GM12878 (cell line): ENCODE measurements around the gene RRAD. TPM values are rescaled to one million over a fixed set of nuclear protein-coding genes. Genes with fewer than 3 reads are reported as not detected.

Experiments used
- polyA plus RNA-seq, 11 experiments: library from polyadenylated mRNA; depleted of rRNA in 4 of 11; unstranded in 6 of 11; stranded (reverse) in 5 of 11; fragments of >200 nt; fragmentation: Nextera tagmentation in 4 of 11; fragmentation: Illumina TruSeq in 1 of 11; extraction: Ambion mirVana in 4 of 11; extraction: Trizol in 1 of 11; gene quantifications; 1 replicate in 1 of 11; 2 replicates in 10 of 11; pipeline versions ENCODE4 v1.2.1 to v1.2.3, GENCODE V29; 2011 to 2016; ENCODE audit warnings: inconsistent platforms in 2 of 11, missing spikeins in 2 of 11, low read depth in 1 of 11
- total RNA-seq, 4 experiments: library from RNA; depleted of rRNA in 3 of 4; stranded (reverse); fragments of >200 nt in 3 of 4; fragmentation: Illumina TruSeq in 1 of 4; extraction: Trizol in 1 of 4; gene quantifications; 2 replicates each; pipeline versions ENCODE4 v1.2.1 to v1.2.3, GENCODE V29; 2013 to 2021
- TF ChIP-seq, protein P1 (sequence below): fragments of 450-650 bp; IDR thresholded peaks from 2 replicates; pipeline ENCODE4 v1.6.1; 2017; ENCODE audit warnings: borderline replicate concordance

RRAD gene
- total and polyA plus RNA-seq, 10 of the 15 experiments (the other 5 are each of a cell fraction or from before 2014, with no cell fraction given): 0.11 to 8.5 (median 2.8) TPM

DNA sequence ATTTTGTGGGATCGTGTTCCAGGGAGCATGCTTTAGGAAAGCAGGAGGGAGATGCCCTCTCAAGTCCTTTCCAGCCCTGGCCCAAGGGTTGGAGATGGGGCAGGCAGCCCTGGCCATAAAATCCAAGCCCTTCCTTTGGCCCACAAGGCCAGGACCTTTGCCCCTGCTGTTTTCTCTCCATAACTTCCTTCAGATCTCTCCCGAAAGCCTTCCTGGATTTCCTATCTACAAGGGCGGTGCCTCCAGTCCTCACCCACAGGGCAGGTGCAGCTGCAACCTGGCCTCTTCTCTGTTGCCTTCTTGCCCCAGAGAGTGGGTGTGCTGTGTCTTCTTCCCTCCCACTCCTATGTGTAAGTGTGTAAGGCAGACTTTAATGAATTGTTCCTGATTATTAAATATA is 53.5 kb downstream of the RRAD start (continued):
- TF ChIP-seq, protein P1, sequence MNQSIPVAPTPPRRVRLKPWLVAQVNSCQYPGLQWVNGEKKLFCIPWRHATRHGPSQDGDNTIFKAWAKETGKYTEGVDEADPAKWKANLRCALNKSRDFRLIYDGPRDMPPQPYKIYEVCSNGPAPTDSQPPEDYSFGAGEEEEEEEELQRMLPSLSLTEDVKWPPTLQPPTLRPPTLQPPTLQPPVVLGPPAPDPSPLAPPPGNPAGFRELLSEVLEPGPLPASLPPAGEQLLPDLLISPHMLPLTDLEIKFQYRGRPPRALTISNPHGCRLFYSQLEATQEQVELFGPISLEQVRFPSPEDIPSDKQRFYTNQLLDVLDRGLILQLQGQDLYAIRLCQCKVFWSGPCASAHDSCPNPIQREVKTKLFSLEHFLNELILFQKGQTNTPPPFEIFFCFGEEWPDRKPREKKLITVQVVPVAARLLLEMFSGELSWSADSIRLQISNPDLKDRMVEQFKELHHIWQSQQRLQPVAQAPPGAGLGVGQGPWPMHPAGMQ: no peak

Other genes with a start within 250 kb of the RRAD start
Only the 7 nearest of the 18 such genes appear.
- not detected in 2 replicates for gene CA7, start 81.1 kb downstream of the RRAD start, total RNA-seq (2014; rRNA removed)
- not detected in 2 replicates for gene CA7, start 81.1 kb downstream of the RRAD start, total RNA-seq (2014; rRNA removed; fragmentation: Illumina TruSeq; extraction: Trizol)
- not detected in 2 replicates for gene CA7, start 81.1 kb downstream of the RRAD start, total RNA-seq (2021)
- gene CA7, start 81.1 kb downstream of the RRAD start, polyA plus RNA-seq (2011; rRNA removed): not detected in 2 replicates
- gene CA7, start 81.1 kb downstream of the RRAD start, polyA plus RNA-seq (2014; fragmentation: Illumina TruSeq; extraction: Trizol): not detected in 2 replicates
- under 1 TPM in 1 of 2 experiments, not detected in 1; 0.04 TPM for gene CA7, start 81.1 kb downstream of the RRAD start, polyA plus RNA-seq (2014; fragmentation: Nextera tagmentation; extraction: Ambion mirVana)
- gene CA7, start 81.1 kb downstream of the RRAD start, polyA plus RNA-seq (2014; rRNA removed): 0.05 TPM in 1 of 2 replicates, not detected in the other
- not detected for gene CA7, start 81.1 kb downstream of the RRAD start, polyA plus RNA-seq (2016; fragmentation: Nextera tagmentation; extraction: Ambion mirVana)
- 6.3 and 6.4 TPM in 2 replicates for gene PDP2, start 45.0 kb downstream of the RRAD start, total RNA-seq (2014; rRNA removed)
- gene PDP2, start 45.0 kb downstream of the RRAD start, total RNA-seq (2014; rRNA removed; fragmentation: Illumina TruSeq; extraction: Trizol): 6.1 and 6.4 TPM in 2 replicates
- 16.4 and 19.5 TPM in 2 replicates for gene PDP2, start 45.0 kb downstream of the RRAD start, total RNA-seq (2021)
- gene PDP2, start 45.0 kb downstream of the RRAD start, polyA plus RNA-seq (2011; rRNA removed): 31.1 and 33.0 TPM in 2 replicates
- 11.4 and 19.3 TPM in 2 replicates for gene PDP2, start 45.0 kb downstream of the RRAD start, polyA plus RNA-seq (2014; fragmentation: Illumina TruSeq; extraction: Trizol)
- gene PDP2, start 45.0 kb downstream of the RRAD start, polyA plus RNA-seq (2014; fragmentation: Nextera tagmentation; extraction: Ambion mirVana): 1 to 10 TPM; 3.0 to 4.5 TPM
- 8.0 and 12.5 TPM in 2 replicates for gene PDP2, start 45.0 kb downstream of the RRAD start, polyA plus RNA-seq (2014; rRNA removed)
- gene PDP2, start 45.0 kb downstream of the RRAD start, polyA plus RNA-seq (2016; fragmentation: Nextera tagmentation; extraction: Ambion mirVana): 1 to 10 TPM; 1.9 to 4.5 TPM
- gene CDH16, start 6.7 kb downstream of the RRAD start, total RNA-seq (2014; rRNA removed): not detected in 2 replicates
- gene CDH16, start 6.7 kb downstream of the RRAD start, total RNA-seq (2014; rRNA removed; fragmentation: Illumina TruSeq; extraction: Trizol): not detected in 2 replicates
- not detected in 2 replicates for gene CDH16, start 6.7 kb downstream of the RRAD start, total RNA-seq (2021)
- 0.05 TPM in 1 of 2 replicates, not detected in the other for gene CDH16, start 6.7 kb downstream of the RRAD start, polyA plus RNA-seq (2011; rRNA removed)
- not detected in 2 replicates for gene CDH16, start 6.7 kb downstream of the RRAD start, polyA plus RNA-seq (2014; fragmentation: Illumina TruSeq; extraction: Trizol)
- gene CDH16, start 6.7 kb downstream of the RRAD start, polyA plus RNA-seq (2014; fragmentation: Nextera tagmentation; extraction: Ambion mirVana): not detected
- not detected in 2 replicates for gene CDH16, start 6.7 kb downstream of the RRAD start, polyA plus RNA-seq (2014; rRNA removed)
- not detected for gene CDH16, start 6.7 kb downstream of the RRAD start, polyA plus RNA-seq (2016; fragmentation: Nextera tagmentation; extraction: Ambion mirVana)
- 141 and 156 TPM in 2 replicates for gene CIAO2B, start 8.9 kb upstream of the RRAD start, total RNA-seq (2014; rRNA removed)
- 69.3 and 77.2 TPM in 2 replicates for gene CIAO2B, start 8.9 kb upstream of the RRAD start, total RNA-seq (2014; rRNA removed; fragmentation: Illumina TruSeq; extraction: Trizol)
- gene CIAO2B, start 8.9 kb upstream of the RRAD start, total RNA-seq (2021): 76.4 and 81.3 TPM in 2 replicates
- gene CIAO2B, start 8.9 kb upstream of the RRAD start, polyA plus RNA-seq (2011; rRNA removed): 108 and 182 TPM in 2 replicates
- gene CIAO2B, start 8.9 kb upstream of the RRAD start, polyA plus RNA-seq (2014; fragmentation: Illumina TruSeq; extraction: Trizol): 41.2 and 86.9 TPM in 2 replicates
- gene CIAO2B, start 8.9 kb upstream of the RRAD start, polyA plus RNA-seq (2014; fragmentation: Nextera tagmentation; extraction: Ambion mirVana): 100 to 1,000 TPM; 101 to 120 TPM
- gene CIAO2B, start 8.9 kb upstream of the RRAD start, polyA plus RNA-seq (2014; rRNA removed): 198 and 225 TPM in 2 replicates
- gene CIAO2B, start 8.9 kb upstream of the RRAD start, polyA plus RNA-seq (2016; fragmentation: Nextera tagmentation; extraction: Ambion mirVana): 100 to 1,000 TPM; 226 to 241 TPM
- gene CES2, start 10.0 kb upstream of the RRAD start, total RNA-seq (2014; rRNA removed): 31.1 and 33.7 TPM in 2 replicates
- 15.1 and 17.0 TPM in 2 replicates for gene CES2, start 10.0 kb upstream of the RRAD start, total RNA-seq (2014; rRNA removed; fragmentation: Illumina TruSeq; extraction: Trizol)
- 26.9 and 33.2 TPM in 2 replicates for gene CES2, start 10.0 kb upstream of the RRAD start, total RNA-seq (2021)
- gene CES2, start 10.0 kb upstream of the RRAD start, polyA plus RNA-seq (2011; rRNA removed): 9.8 and 14.1 TPM in 2 replicates
- gene CES2, start 10.0 kb upstream of the RRAD start, polyA plus RNA-seq (2014; fragmentation: Illumina TruSeq; extraction: Trizol): 16.6 and 19.6 TPM in 2 replicates
- 1 to 10 TPM; 1.6 to 2.4 TPM for gene CES2, start 10.0 kb upstream of the RRAD start, polyA plus RNA-seq (2014; fragmentation: Nextera tagmentation; extraction: Ambion mirVana)
- 24.0 and 28.8 TPM in 2 replicates for gene CES2, start 10.0 kb upstream of the RRAD start, polyA plus RNA-seq (2014; rRNA removed)
- 10 to 100 TPM; 22.5 to 25.1 TPM for gene CES2, start 10.0 kb upstream of the RRAD start, polyA plus RNA-seq (2016; fragmentation: Nextera tagmentation; extraction: Ambion mirVana)
- gene CES3, start 35.7 kb upstream of the RRAD start, total RNA-seq (2014; rRNA removed): 0.71 and 1.4 TPM in 2 replicates
- gene CES3, start 35.7 kb upstream of the RRAD start, total RNA-seq (2014; rRNA removed; fragmentation: Illumina TruSeq; extraction: Trizol): 0.72 and 0.83 TPM in 2 replicates
- gene CES3, start 35.7 kb upstream of the RRAD start, total RNA-seq (2021): 1.9 and 3.1 TPM in 2 replicates
- gene CES3, start 35.7 kb upstream of the RRAD start, polyA plus RNA-seq (2011; rRNA removed): 0.62 and 1.3 TPM in 2 replicates
- 0.10 and 0.76 TPM in 2 replicates for gene CES3, start 35.7 kb upstream of the RRAD start, polyA plus RNA-seq (2014; fragmentation: Illumina TruSeq; extraction: Trizol)
- gene CES3, start 35.7 kb upstream of the RRAD start, polyA plus RNA-seq (2014; fragmentation: Nextera tagmentation; extraction: Ambion mirVana): under 1 TPM; 0.09 to 0.18 TPM
- 1.5 and 3.0 TPM in 2 replicates for gene CES3, start 35.7 kb upstream of the RRAD start, polyA plus RNA-seq (2014; rRNA removed)
- gene CES3, start 35.7 kb upstream of the RRAD start, polyA plus RNA-seq (2016; fragmentation: Nextera tagmentation; extraction: Ambion mirVana): under 1 TPM; 0.68 to 0.76 TPM
- gene CES4A, start 63.1 kb upstream of the RRAD start, total RNA-seq (2014; rRNA removed): 2.3 and 3.4 TPM in 2 replicates
- gene CES4A, start 63.1 kb upstream of the RRAD start, total RNA-seq (2014; rRNA removed; fragmentation: Illumina TruSeq; extraction: Trizol): 1.7 and 2.0 TPM in 2 replicates
- gene CES4A, start 63.1 kb upstream of the RRAD start, total RNA-seq (2021): 1.8 and 3.3 TPM in 2 replicates
- 0.05 TPM in 1 of 2 replicates, not detected in the other for gene CES4A, start 63.1 kb upstream of the RRAD start, polyA plus RNA-seq (2011; rRNA removed)
- gene CES4A, start 63.1 kb upstream of the RRAD start, polyA plus RNA-seq (2014; fragmentation: Illumina TruSeq; extraction: Trizol): 3.2 and 4.2 TPM in 2 replicates
- 1 to 10 TPM; 1.8 to 1.9 TPM for gene CES4A, start 63.1 kb upstream of the RRAD start, polyA plus RNA-seq (2014; fragmentation: Nextera tagmentation; extraction: Ambion mirVana)
- gene CES4A, start 63.1 kb upstream of the RRAD start, polyA plus RNA-seq (2014; rRNA removed): 4.3 and 5.0 TPM in 2 replicates
- gene CES4A, start 63.1 kb upstream of the RRAD start, polyA plus RNA-seq (2016; fragmentation: Nextera tagmentation; extraction: Ambion mirVana): 1 to 10 TPM; 1.7 to 2.5 TPM